GM12891 (cell line): ENCODE data around the gene TAP2.

Experiments
- POLR2A ChIP-seq: IDR thresholded peaks from 2 replicates; pipeline ENCODE4 v1.6.1; 2011; ENCODE audit warnings: low read depth, low read length, control low read depth
- TAF1 ChIP-seq: IDR thresholded peaks from 2 replicates; pipeline ENCODE4 v1.6.1; 2011; ENCODE audit warnings: low read depth, low read length, control low read depth

- TF ChIP-seq POLR2A (no peak), TAF1 (no peak)
Observed at GRCh38 chr6:32836873-32837272, 1.7 kb downstream of the TAP2 start.
